Heart left ventricle (tissue), 16 donors: ENCODE measurements around the gene HAUS3. TPM values are rescaled to one million over a fixed set of nuclear protein-coding genes. Genes with fewer than 3 reads are reported as not detected.

Source experiments
- ATAC-seq, 4 donors: fragments of 200-7000 bp; cut with Tn5 transposase; one replicate each; pipeline ENCODE4 v1.9.1; 2020 to 2022; ENCODE audit warnings: moderate library complexity in 4 of 4, mild to moderate bottlenecking in 3 of 4, moderate number of reproducible peaks in 1 of 4
- DNase-seq, 5 donors: peaks; one replicate each; pipeline ENCODE4 v3.0.0-alpha.2; 2020
- H3K27ac ChIP-seq, 12 donors: fragments of 200-600 bp; sonication (generic) in 4 of 12; one replicate each; pipeline versions ENCODE4 v1.5.0 to v1.8.0; 2016 to 2022; ENCODE audit warnings: mild to moderate bottlenecking in 2 of 12
- H3K27me3 ChIP-seq, 9 donors: fragments of 200-600 bp; sonication (generic) in 2 of 9; one replicate each; pipeline versions ENCODE4 v1.5.1 to v1.8.0; 2016 to 2022; ENCODE audit warnings: mild to moderate bottlenecking in 3 of 9
- H3K36me3 ChIP-seq, 9 donors: fragments of 200-600 bp; sonication (generic) in 2 of 9; one replicate each; pipeline versions ENCODE4 v1.5.0 to v1.8.0; 2018 to 2022; ENCODE audit warnings: mild to moderate bottlenecking in 2 of 9
- H3K4me1 ChIP-seq, 12 donors: fragments of 200-600 bp; sonication (generic) in 4 of 12; one replicate each; pipeline versions ENCODE4 v1.5.0 to v1.8.0; 2016 to 2022; ENCODE audit warnings: mild to moderate bottlenecking in 3 of 12
- H3K4me3 ChIP-seq, 12 donors: fragments of 200-600 bp; sonication (generic) in 4 of 12; one replicate each; pipeline versions ENCODE4 v1.5.0 to v1.8.0; 2017 to 2022; ENCODE audit warnings: mild to moderate bottlenecking in 9 of 12, moderate library complexity in 4 of 12
- H3K9me3 ChIP-seq, 12 donors: fragments of 200-600 bp; sonication (generic) in 4 of 12; one replicate each; pipeline versions ENCODE4 v1.5.0 to v1.8.0; 2016 to 2022; ENCODE audit warnings: mild to moderate bottlenecking in 1 of 12
- CTCF ChIP-seq, 12 donors: fragments of 200-600 bp; sonication (generic) in 4 of 12; IDR thresholded peaks; one replicate each; pipeline versions ENCODE4 v1.5.0 to v1.8.0; 2018 to 2022; ENCODE audit warnings: antibody characterized with exemption in 12 of 12, mild to moderate bottlenecking in 5 of 12
- POLR2A ChIP-seq, 2 donors: fragments of 450-650 bp; IDR thresholded peaks; one replicate each; pipeline ENCODE4 v1.6.1; 2017; ENCODE audit warnings: antibody characterized with exemption in 2 of 2, mild to moderate bottlenecking in 2 of 2, moderate library complexity in 2 of 2
- WGBS, 4 donors: extraction: QIAGEN DNeasy Blood & Tissue Kit in 2 of 4; methylation state at CpG; one replicate each; pipeline versions ENCODE4 v1.1.5 to v1.1.7; 2013 to 2018; 5-methylcytosine and 5-hydroxymethylcytosine counted together
- intact Hi-C, 10 donors: fragments of 100-400 bp; cut with DNase I; formaldehyde crosslinking; loops; one replicate each; pipeline versions ENCODE4 v1.11.1 to v1.14.2; 2022
- polyA plus RNA-seq, 2 donors: library from polyadenylated mRNA; stranded (reverse); fragments of 200-250 nt; gene quantifications; one replicate each; pipeline ENCODE4 v1.2.3, GENCODE V29; 2013
- total RNA-seq, 9 donors: library from RNA; depleted of rRNA in 2 of 9; stranded (reverse); fragments of >200 nt in 2 of 9; fragmentation: NEBNext Ultra II Directional in 3 of 9; extraction: Animal tissue kit (Norgen Biotek cat#: 25700) in 3 of 9; gene quantifications; one replicate each; pipeline versions ENCODE4 v1.1.0 to v1.2.4, GENCODE V29; 2016 to 2023
- donor health status: ischemic (EF 13 %, LVEDD 7.1; RV severe dilation, severe dysfunction).
- donor health status: healthy with polysubstance abuse.
- donor health status: DM: no; HTN: yes; CAD: no.
- donor health status: DM: no; HTN: no; CAD: no.
- donor health status: ischemic (EF 25% LVEDD 6.9; RV normal size, moderate dysfunction).
- donor health status: ischemic (EF 25% LVEDD 5.7; RV mildly dilated, moderate dysfunction).
- donor health status: healthy.
- donor health status: DM: yes; HTN: yes; CAD: no.
- donor health status: ischemic (EF 35%, LVEDD 5.7; RV mildly dilated, moderate dysfunction).
- donor health status: nonischemic (EF 11% LVEDD 7.7; RV severe dilation, severe dysfunction).
- donor health status: DM: yes; HTN: yes; CAD: no.
- donor health status: PGD.
- donor health status: ischemic (EF 29% LVEDD 5.4; RV normal size, mild dysfunction).
- donor health status: nonischemic (EF 23%, LVEDD 6.1; RV moderate dilation, normal function).

The HAUS3 gene
- total and polyA plus RNA-seq, 11 donors: 4.2 to 8.3 (median 6.3) TPM

GRCh38 chr4:2262944-2263250 lies 21.0 kb upstream of the HAUS3 start:
- Histone ChIP-seq H3K9me3 (no peaks in the 10 kb centered on the region), H3K4me1 (peaks cover 24 to 80% (median 57%) of the 10 kb centered on the region in 12 donors), H3K27ac (peak overlapping the region; percentile 94 to 100 (median 98)), H3K27me3 (no peaks in the 10 kb centered on the region), H3K36me3 (peaks cover 0 to 12% (median 2%) of the 10 kb centered on the region in 9 donors), H3K4me3 (peak overlapping the region; percentile 12 to 96 (median 74))
- DNase-seq: no peak
- 38 to 47% (median 41%) methylated on average over 13 of the region's 13 CpGs for WGBS, 4 donors
- intact Hi-C loops: loop anchor here in 6 of 10 donors (5.0 to 10.0 kb wide), 6 partner anchors 149 to 492 kb away; partner anchors contain the start of genes CFAP99 (in 4 of the 6), ZFYVE28 (in 4 of the 6), FAM193A (in 1 of the 6) and TNIP2 (in 1 of the 6)
- no peak for ATAC-seq
- no peak for TF ChIP-seq CTCF (IDR thresholded peaks at IDR 0.05)
- no peak for TF ChIP-seq POLR2A (IDR thresholded peaks at IDR 0.05)

- H3K27ac ChIP-seq: peak overlapping the region; percentile 94 to 100 (median 98)
- DNase-seq (peak; percentile 99 to 100 (median 100)), ATAC-seq (peak; percentile 94 to 95 (median 95))
- peaks cover 0 to 17% (median 2%) of the 10 kb centered on the region in 9 donors for H3K36me3 ChIP-seq
- WGBS, 4 donors: 0 to 1% (median 1%) methylated on average over 46 to 98 of the region's 98 CpGs
- no peak for TF ChIP-seq CTCF (IDR thresholded peaks at IDR 0.05)
- peak; percentile 90 to 99 for TF ChIP-seq POLR2A (IDR thresholded peaks at IDR 0.05)
- peaks cover 24 to 82% (median 62%) of the 10 kb centered on the region in 12 donors for H3K4me1 ChIP-seq
- intact Hi-C loops: loop anchor here in 6 of 10 donors (5.0 to 10.0 kb wide), 6 partner anchors 150 to 492 kb away; partner anchors contain the start of genes CFAP99 (in 4 of the 6), ZFYVE28 (in 4 of the 6), FAM193A (in 1 of the 6) and TNIP2 (in 1 of the 6)
- H3K9me3 ChIP-seq: no peaks in the 10 kb centered on the region
- peak overlapping the region; percentile 12 to 96 (median 86) for H3K4me3 ChIP-seq
- H3K27me3 ChIP-seq: no peaks in the 10 kb centered on the region
Observed at GRCh38 chr4:2262145-2262943, 20.4 kb upstream of the HAUS3 start.

- Histone ChIP-seq H3K4me1 (peaks cover 27 to 82% (median 66%) of the 10 kb centered on the region in 12 donors), H3K4me3 (peak within 1 kb of the TSS; percentile 70 to 100 (median 90)), H3K36me3 (peaks cover 0 to 22% (median 2%) of the 10 kb centered on the region in 9 donors), H3K9me3 (no peaks in the 10 kb centered on the region), H3K27me3 (no peaks in the 10 kb centered on the region), H3K27ac (peak within 1 kb of the TSS; percentile 94 to 100 (median 98))
- intact Hi-C loops: loop anchor here in 7 of 10 donors (2.0 to 10.0 kb wide), 7 partner anchors 19 to 493 kb away; partner anchors contain the start of genes CFAP99 (in 4 of the 7), ZFYVE28 (in 4 of the 7), FAM193A (in 1 of the 7) and HAUS3 (in 1 of the 7)
- no peak for DNase-seq
- 0 to 1% (median 0%) methylated on average over 3 to 46 of the region's 46 CpGs for WGBS, 4 donors
- ATAC-seq: no peak
- TF ChIP-seq CTCF (IDR thresholded peaks at IDR 0.05) (no peak), POLR2A (IDR thresholded peaks at IDR 0.05) (peak in 1 of 2 donors; percentile 26)
Observed at GRCh38 chr4:2261853-2262144, 19.9 kb upstream of the HAUS3 start, which contains the start of gene MXD4. Gene MXD4 (minus strand): TSS chr4:2262109. CDS start chr4:2261980, 129 bp downstream.
